ENCODE data around the gene KIAA1671.

Gene KIAA1671

DNA sequence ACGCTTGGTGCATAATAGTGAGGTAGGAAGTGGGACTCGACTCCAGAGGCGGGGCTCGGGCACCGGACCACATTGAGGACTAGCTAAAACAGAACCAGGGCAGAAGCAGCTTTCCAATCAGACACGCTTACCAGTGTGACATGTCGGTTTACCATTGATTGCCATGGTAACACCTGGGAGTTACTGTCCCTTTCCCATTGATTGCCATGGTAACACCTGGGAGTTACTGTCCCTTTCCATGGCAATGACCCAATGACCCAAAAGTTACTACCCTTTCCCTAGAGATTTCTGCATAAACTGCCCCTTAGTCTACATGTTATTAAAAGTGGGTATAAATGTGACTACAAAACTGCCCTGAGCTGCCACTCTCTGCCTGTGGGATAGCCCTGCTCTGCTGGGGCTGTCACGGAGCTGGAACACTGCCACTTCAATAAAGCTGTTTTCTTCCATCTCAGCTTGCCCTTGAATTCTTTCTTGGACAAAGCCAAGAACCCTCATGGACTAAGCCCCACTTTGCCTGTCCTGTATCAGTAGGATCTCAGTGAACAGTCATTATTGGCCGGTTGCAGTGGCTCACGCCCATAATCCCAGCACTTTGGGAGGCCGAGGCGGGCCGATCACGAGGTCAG lies 169.7 kb downstream of the KIAA1671 start:
- ChIA-PET POLR2A (ENCODE audit: low non-redundant PET) (no interaction called here), CTCF (no interaction called here)
- no peak for TF ChIP-seq CTCF (conservative IDR thresholded peaks at IDR 0.05; ENCODE audit: low read depth)
- no peak for DNase-seq (ENCODE audit: low spot score)
- H3K27ac ChIP-seq: peak overlapping the region; percentile 19; the same call in 1 of the 2 replicates

- TF ChIP-seq CTCF (conservative IDR thresholded peaks at IDR 0.05; ENCODE audit: low read depth): no peak
- POLR2A ChIA-PET (ENCODE audit: low non-redundant PET): no interaction called here
- H3K27ac ChIP-seq: peak overlapping the region; percentile 28; the same call in 1 of the 2 replicates
- CTCF ChIA-PET: interaction anchor here (0.6 kb wide), 1 partner anchor 13 kb away, joined by 3 read pairs; no protein-coding TSS in a partner anchor
- no peak for DNase-seq (ENCODE audit: low spot score)
Observed at GRCh38 chr22:25123677-25124076, 171.2 kb downstream of the KIAA1671 start.

GRCh38 chr22:25125693-25126357 lies 173.3 kb downstream of the KIAA1671 start:
- CTCF ChIA-PET: no interaction called here
- no peak overlapping the region for H3K27ac ChIP-seq
- TF ChIP-seq CTCF (conservative IDR thresholded peaks at IDR 0.05; ENCODE audit: low read depth): no peak
- DNase-seq (ENCODE audit: low spot score): no peak
- POLR2A ChIA-PET (ENCODE audit: low non-redundant PET): no interaction called here

DNA sequence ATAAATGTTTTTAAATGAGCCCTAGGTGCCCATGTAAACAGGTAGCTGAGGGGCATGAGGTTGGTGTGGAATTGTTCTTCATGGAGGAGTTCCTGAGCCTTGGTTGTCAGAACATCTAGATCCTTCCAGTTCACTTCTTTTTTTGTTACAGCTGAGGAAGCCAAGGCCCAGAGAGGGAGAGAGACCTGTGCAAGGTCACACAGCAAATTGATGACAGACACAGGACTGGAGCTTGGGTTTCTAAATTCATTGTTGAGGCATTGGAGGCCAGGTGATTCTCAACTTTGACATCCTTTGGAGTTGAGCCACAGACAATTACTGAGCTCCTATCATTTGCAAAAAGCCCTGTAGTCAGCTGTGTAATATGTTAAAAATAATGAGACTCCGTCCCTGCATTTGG lies 174.0 kb downstream of the KIAA1671 start:
- H3K27ac ChIP-seq: no peak overlapping the region
- ChIA-PET POLR2A (ENCODE audit: low non-redundant PET) (no interaction called here), CTCF (interaction anchor here (1.0 kb wide), 1 partner anchor 15 kb away, joined by 3 read pairs; no protein-coding TSS in a partner anchor)
- TF ChIP-seq CTCF (conservative IDR thresholded peaks at IDR 0.05; ENCODE audit: low read depth): no peak
- DNase-seq (ENCODE audit: low spot score): no peak

GRCh38 chr22:25127318-25127717 lies 174.8 kb downstream of the KIAA1671 start:
- ChIA-PET POLR2A (ENCODE audit: low non-redundant PET) (no interaction called here), CTCF (interaction anchor here (0.8 to 1.0 kb wide), 2 partner anchors 16 to 144 kb away, joined by 3 read pairs; no protein-coding TSS in a partner anchor)
- no peak for DNase-seq (ENCODE audit: low spot score)
- H3K27ac ChIP-seq: peak overlapping the region; percentile 34; the same call in 1 of the 2 replicates
- TF ChIP-seq CTCF (conservative IDR thresholded peaks at IDR 0.05; ENCODE audit: low read depth): no peak

DNA sequence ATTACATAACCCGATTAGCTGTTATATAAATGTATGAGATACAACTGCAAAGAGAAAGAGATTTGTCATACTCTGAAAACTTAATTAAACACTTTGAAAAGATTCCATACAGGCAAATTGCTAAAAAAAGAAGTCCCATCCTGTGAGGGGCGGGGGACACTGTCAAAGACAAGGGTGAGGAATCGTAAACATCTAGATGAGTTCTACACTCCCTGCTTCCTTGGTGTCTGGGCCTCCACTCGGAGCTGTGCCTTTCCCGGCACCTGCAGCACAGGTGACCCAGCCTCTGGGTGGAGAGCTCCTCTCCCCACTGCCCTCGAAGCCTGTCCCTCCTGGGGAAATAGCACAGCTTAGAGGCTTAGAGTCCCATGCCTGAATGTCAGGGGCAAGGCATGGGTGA lies 177.9 kb downstream of the KIAA1671 start:
- ChIA-PET POLR2A (ENCODE audit: low non-redundant PET) (no interaction called here), CTCF (no interaction called here)
- no peak for DNase-seq (ENCODE audit: low spot score)
- TF ChIP-seq CTCF (conservative IDR thresholded peaks at IDR 0.05; ENCODE audit: low read depth): no peak
- H3K27ac ChIP-seq: peak overlapping the region; percentile 94
